SK-N-SH (cell line): ENCODE data around the gene FOXP1. TPM values are rescaled to one million over a fixed set of nuclear protein-coding genes. Genes with fewer than 3 reads are reported as not detected.

ENCODE experiments used
- CTCF ChIA-PET: fragments of 300-600, 350-600 bp; formaldehyde crosslinking; extraction: SDS; loops from one replicate; lab custom pipeline; 2021; lab: Yijun Ruan, JAX
- POLR2A ChIA-PET: fragments of 350-600 bp; sonication (Branson Sonifier 250); formaldehyde crosslinking; extraction: SDS; loops from one replicate; lab custom pipeline; 2020; ENCODE audit warnings: antibody characterized with exemption, inconsistent platforms; lab: Yijun Ruan, JAX
- DNase-seq: peaks from one replicate; pipeline ENCODE4 v3.0.0; 2012
- H2AFZ ChIP-seq: fragments of 200-600 bp; sonication (generic); 2 replicates; pipeline ENCODE4 v1.8.1; 2016; ENCODE audit warnings: antibody characterized with exemption, mild to moderate bottlenecking, low read depth
- H3F3A ChIP-seq: fragments of 200-600 bp; sonication (generic); replicated peaks from 2 replicates; pipeline ENCODE3; 2016; ENCODE audit warnings: antibody characterized with exemption, mild to moderate bottlenecking; ENCODE audit not compliant: insufficient read depth
- H3K27ac ChIP-seq, 2 experiments: fragments of 200-500 bp in 1 of 2; fragments of 200-600 bp in 1 of 2; sonication (Bioruptor generic) in 1 of 2; sonication (generic), shearing (Covaris generic) in 1 of 2; 2 replicates each; pipeline versions ENCODE4 v1.5.1 to v1.6.1; 2014 to 2016; ENCODE audit warnings: low read depth in 2 of 2, inconsistent platforms in 1 of 2, low read length in 1 of 2, mild to moderate bottlenecking in 1 of 2, mixed read lengths in 1 of 2
- H3K27me3 ChIP-seq: fragments of 200-600 bp; sonication (generic), shearing (Covaris generic); 2 replicates; pipeline ENCODE4 v1.6.1; 2016; ENCODE audit warnings: mixed run types; ENCODE audit not compliant: insufficient read depth
- H3K36me3 ChIP-seq, 2 experiments: fragments of 200-500 bp in 1 of 2; fragments of 200-600 bp in 1 of 2; sonication (Bioruptor generic) in 1 of 2; sonication (generic) in 1 of 2; replicated peaks in 1 of 2; 2 replicates each; pipeline versions ENCODE3 to v1.5.1; 2014 to 2016; ENCODE audit warnings: low read length in 1 of 2, mild to moderate bottlenecking in 1 of 2; ENCODE audit not compliant: insufficient read depth in 2 of 2, control insufficient read depth in 1 of 2
- H3K4me1 ChIP-seq, 2 experiments: fragments of 200-500 bp in 1 of 2; fragments of 200-600 bp in 1 of 2; sonication (Bioruptor generic) in 1 of 2; sonication (generic), shearing (Covaris generic) in 1 of 2; 2 replicates each; pipeline versions ENCODE4 v1.5.1 to v1.6.1; 2014 to 2016; ENCODE audit warnings: low read depth in 1 of 2, low read length in 1 of 2, mixed run types in 1 of 2; ENCODE audit not compliant: insufficient read depth in 2 of 2, control insufficient read depth in 1 of 2
- H3K4me2 ChIP-seq: fragments of 200-600 bp; sonication (generic), shearing (Covaris generic); 2 replicates; pipeline ENCODE4 v1.6.1; 2017; ENCODE audit warnings: mixed run types
- H3K4me3 ChIP-seq, 2 experiments: fragments of 200-500 bp in 1 of 2; fragments of 200-600 bp in 1 of 2; sonication (Bioruptor generic) in 1 of 2; sonication (generic), shearing (Covaris generic) in 1 of 2; 2 replicates each; pipeline versions ENCODE4 v1.5.1 to v1.8.1; 2014 to 2016; ENCODE audit warnings: low read depth in 2 of 2, inconsistent platforms in 1 of 2, low read length in 1 of 2, mild to moderate bottlenecking in 1 of 2, mixed read lengths in 1 of 2, moderate library complexity in 1 of 2
- H3K79me2 ChIP-seq: fragments of 200-600 bp; sonication (generic); 2 replicates; pipeline ENCODE4 v1.8.1; 2017; ENCODE audit warnings: mild to moderate bottlenecking; ENCODE audit not compliant: insufficient read depth
- H3K9ac ChIP-seq: fragments of 200-600 bp; sonication (generic); 2 replicates; pipeline ENCODE4 v1.6.1; 2017; ENCODE audit warnings: mixed run types
- H3K9me2 ChIP-seq: fragments of 200-600 bp; sonication (generic); 2 replicates; pipeline ENCODE4 v1.6.1; 2017; ENCODE audit warnings: mixed run types
- H3K9me3 ChIP-seq: fragments of 200-600 bp; sonication (generic); 2 replicates; pipeline ENCODE4 v1.6.1; 2017; ENCODE audit warnings: mixed run types, mild to moderate bottlenecking, moderate library complexity
- H4K20me1 ChIP-seq: fragments of 200-600 bp; sonication (generic); 2 replicates; pipeline ENCODE4 v1.6.1; 2017; ENCODE audit warnings: mild to moderate bottlenecking, mixed run types; ENCODE audit not compliant: insufficient read depth
- ELF1 ChIP-seq: IDR thresholded peaks from 2 replicates; pipeline ENCODE4 v1.4.0; 2012
- FOSL2 ChIP-seq: IDR thresholded peaks from 2 replicates; pipeline ENCODE4 v1.4.0; 2012; ENCODE audit warnings: low read depth, mild to moderate bottlenecking, moderate library complexity, borderline replicate concordance
- FOXM1 ChIP-seq: IDR thresholded peaks from 2 replicates; pipeline ENCODE4 v1.4.0; 2012; ENCODE audit warnings: low read depth, mild to moderate bottlenecking
- GATA2 ChIP-seq: sonication (generic); formaldehyde crosslinking; IDR thresholded peaks from 2 replicates; pipeline ENCODE4 v1.5.0; 2020; ENCODE audit warnings: mild to moderate bottlenecking, missing genetic modification reagents
- MEF2A ChIP-seq: IDR thresholded peaks from 2 replicates; pipeline ENCODE4 v1.4.0; 2012; ENCODE audit warnings: low read depth, borderline replicate concordance
- MXI1 ChIP-seq: IDR thresholded peaks from 2 replicates; pipeline ENCODE4 v1.6.1; 2012; ENCODE audit warnings: mild to moderate bottlenecking, low read depth, low read length, improper control_type of control experiment
- POLR2AphosphoS5 ChIP-seq: IDR thresholded peaks from 2 replicates; pipeline ENCODE4 v1.6.1; 2012; ENCODE audit warnings: low read depth, low read length
- SMC3 ChIP-seq: IDR thresholded peaks from 2 replicates; pipeline ENCODE4 v1.6.1; 2012; ENCODE audit warnings: low read depth, low read length, improper control_type of control experiment
- YY1 ChIP-seq: IDR thresholded peaks from 2 replicates; pipeline ENCODE4 v1.4.0; 2012; ENCODE audit warnings: low read depth, mild to moderate bottlenecking
- WGBS: methylation state at CpG from one replicate; pipeline ENCODE4 v1.1.6; 2017; ENCODE audit warnings: low lambda C conversion rate; 5-methylcytosine and 5-hydroxymethylcytosine counted together
- polyA plus RNA-seq, 3 experiments: library from polyadenylated mRNA; depleted of rRNA; stranded (reverse); fragments of >200 nt; gene quantifications; 2 replicates each; pipeline ENCODE4 v1.2.3, GENCODE V29; 2012
- TF ChIP-seq, protein P1 (sequence below): fragments of 200-600 bp; sonication (generic); IDR thresholded peaks from 2 replicates; pipeline ENCODE4 v1.6.1; 2017; ENCODE audit warnings: antibody characterized with exemption, mild to moderate bottlenecking, moderate library complexity
- TF ChIP-seq, protein P2 (sequence below): fragments of 150-350 bp; IDR thresholded peaks from 2 replicates; pipeline ENCODE4 v1.6.1; 2016; ENCODE audit warnings: mild to moderate bottlenecking, low read depth, low read length
- TF ChIP-seq, protein P3 (sequence below): fragments of 150-350 bp; IDR thresholded peaks from 2 replicates; pipeline ENCODE4 v1.6.1; 2017; ENCODE audit warnings: antibody characterized with exemption, low read length, low read depth, borderline replicate concordance
- TF ChIP-seq, protein P4 (sequence below): IDR thresholded peaks from 2 replicates; pipeline ENCODE4 v1.4.0; 2012; ENCODE audit warnings: low read depth, borderline replicate concordance

Gene FOXP1
- polyA plus RNA-seq, 1 of the 3 experiments (the other 2 are of a cell fraction) = 8.8 TPM

DNA sequence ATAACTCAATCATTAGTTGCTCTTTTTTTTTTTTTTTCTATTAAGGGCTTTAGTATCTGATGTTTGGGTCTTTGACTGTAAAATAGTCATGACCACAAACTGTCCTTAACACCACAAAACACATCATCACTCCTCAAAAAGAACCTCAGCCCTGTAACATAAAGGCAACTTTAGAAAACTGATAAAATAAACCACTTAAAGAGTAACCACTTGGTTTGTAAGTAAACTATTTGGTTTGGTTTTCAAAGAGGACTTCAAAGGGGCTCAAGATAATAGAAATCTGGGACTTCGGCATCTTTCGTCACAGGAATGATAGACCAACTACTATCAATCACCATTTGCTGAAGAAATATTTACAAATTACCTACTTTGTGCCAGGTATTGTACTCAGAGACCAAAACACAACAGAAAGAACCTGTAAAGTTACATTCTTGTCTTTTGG lies 167.8 kb downstream of the FOXP1 start:
- Histone ChIP-seq H3K27me3 (no peaks in the 10 kb centered on the region), H3K4me3 (no peak overlapping the region), H3K9me2 (no peaks in the 10 kb centered on the region), H3K9me3 (no peaks in the 10 kb centered on the region), H3K9ac (no peak overlapping the region), H3K36me3 (no peaks in the 10 kb centered on the region), H3K4me1 (peaks cover 0 to 6% of the 10 kb centered on the region in 2 experiments; a peak in 1 of 4 replicates), H3K27ac (no peak overlapping the region), H2AFZ (no peak overlapping the region), H4K20me1 (no peaks in the 10 kb centered on the region), H3K79me2 (peaks cover 96% of the 10 kb centered on the region), H3F3A (no peaks in the 10 kb centered on the region), H3K4me2 (no peak overlapping the region)
- ChIA-PET CTCF (no interaction called here), POLR2A (no interaction called here)
- WGBS = 95% methylated on average over 2 of the region's 2 CpGs
- DNase-seq = no peak
- TF ChIP-seq FOXM1 (no peak), ELF1 (no peak), GATA2 (CRISPR knock-in tag) (no peak), POLR2AphosphoS5 (no peak), FOSL2 (no peak), SMC3 (no peak), YY1 (no peak), MEF2A (no peak), MXI1 (no peak)
- TF ChIP-seq, protein P1, sequence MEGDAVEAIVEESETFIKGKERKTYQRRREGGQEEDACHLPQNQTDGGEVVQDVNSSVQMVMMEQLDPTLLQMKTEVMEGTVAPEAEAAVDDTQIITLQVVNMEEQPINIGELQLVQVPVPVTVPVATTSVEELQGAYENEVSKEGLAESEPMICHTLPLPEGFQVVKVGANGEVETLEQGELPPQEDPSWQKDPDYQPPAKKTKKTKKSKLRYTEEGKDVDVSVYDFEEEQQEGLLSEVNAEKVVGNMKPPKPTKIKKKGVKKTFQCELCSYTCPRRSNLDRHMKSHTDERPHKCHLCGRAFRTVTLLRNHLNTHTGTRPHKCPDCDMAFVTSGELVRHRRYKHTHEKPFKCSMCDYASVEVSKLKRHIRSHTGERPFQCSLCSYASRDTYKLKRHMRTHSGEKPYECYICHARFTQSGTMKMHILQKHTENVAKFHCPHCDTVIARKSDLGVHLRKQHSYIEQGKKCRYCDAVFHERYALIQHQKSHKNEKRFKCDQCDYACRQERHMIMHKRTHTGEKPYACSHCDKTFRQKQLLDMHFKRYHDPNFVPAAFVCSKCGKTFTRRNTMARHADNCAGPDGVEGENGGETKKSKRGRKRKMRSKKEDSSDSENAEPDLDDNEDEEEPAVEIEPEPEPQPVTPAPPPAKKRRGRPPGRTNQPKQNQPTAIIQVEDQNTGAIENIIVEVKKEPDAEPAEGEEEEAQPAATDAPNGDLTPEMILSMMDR = no peak
- TF ChIP-seq, protein P2, sequence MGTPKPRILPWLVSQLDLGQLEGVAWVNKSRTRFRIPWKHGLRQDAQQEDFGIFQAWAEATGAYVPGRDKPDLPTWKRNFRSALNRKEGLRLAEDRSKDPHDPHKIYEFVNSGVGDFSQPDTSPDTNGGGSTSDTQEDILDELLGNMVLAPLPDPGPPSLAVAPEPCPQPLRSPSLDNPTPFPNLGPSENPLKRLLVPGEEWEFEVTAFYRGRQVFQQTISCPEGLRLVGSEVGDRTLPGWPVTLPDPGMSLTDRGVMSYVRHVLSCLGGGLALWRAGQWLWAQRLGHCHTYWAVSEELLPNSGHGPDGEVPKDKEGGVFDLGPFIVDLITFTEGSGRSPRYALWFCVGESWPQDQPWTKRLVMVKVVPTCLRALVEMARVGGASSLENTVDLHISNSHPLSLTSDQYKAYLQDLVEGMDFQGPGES = no peak
- TF ChIP-seq, protein P3, sequence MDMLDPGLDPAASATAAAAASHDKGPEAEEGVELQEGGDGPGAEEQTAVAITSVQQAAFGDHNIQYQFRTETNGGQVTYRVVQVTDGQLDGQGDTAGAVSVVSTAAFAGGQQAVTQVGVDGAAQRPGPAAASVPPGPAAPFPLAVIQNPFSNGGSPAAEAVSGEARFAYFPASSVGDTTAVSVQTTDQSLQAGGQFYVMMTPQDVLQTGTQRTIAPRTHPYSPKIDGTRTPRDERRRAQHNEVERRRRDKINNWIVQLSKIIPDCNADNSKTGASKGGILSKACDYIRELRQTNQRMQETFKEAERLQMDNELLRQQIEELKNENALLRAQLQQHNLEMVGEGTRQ = no peak

DNA sequence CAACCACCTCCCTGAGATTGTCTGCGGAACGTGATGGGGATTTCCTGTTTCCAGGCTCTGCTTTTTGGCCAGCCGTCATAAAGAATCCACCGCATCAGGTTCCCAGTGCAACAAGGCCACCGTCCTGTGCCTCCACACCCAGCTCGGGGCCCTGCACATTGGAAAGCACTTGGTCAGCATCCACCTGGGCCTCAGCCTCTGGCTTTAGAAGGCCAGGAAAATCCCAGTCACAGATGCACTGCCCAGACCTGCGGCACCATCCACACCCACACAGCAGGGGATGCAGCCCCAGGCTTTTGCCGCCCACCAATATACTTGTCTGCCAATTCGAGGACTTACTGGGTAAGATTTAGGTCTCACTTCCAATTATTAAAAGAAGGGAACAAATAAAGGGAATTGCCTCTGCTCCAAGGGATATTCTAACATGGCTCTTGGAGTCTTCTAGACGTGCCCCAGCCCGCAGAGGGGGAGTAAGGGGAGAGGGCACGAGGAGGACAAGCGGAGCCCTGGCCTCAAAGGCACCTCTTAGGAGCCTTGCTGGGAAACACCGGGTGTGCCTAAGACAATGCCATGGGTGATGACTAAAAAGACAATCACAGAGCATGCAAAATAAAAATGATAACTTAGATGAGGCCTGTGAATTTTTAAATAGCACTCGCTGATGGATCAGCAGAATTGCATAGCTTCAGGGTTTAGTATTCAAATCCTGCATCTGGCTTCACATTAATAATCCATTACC lies 169.2 kb downstream of the FOXP1 start:
- POLR2A ChIA-PET = no interaction called here
- Histone ChIP-seq H3K9me2 (no peaks in the 10 kb centered on the region), H3K79me2 (peaks cover 97% of the 10 kb centered on the region), H2AFZ (no peak overlapping the region), H3K4me3 (no peak overlapping the region), H3K9ac (no peak overlapping the region), H4K20me1 (no peaks in the 10 kb centered on the region), H3K4me2 (no peak overlapping the region), H3K36me3 (no peaks in the 10 kb centered on the region), H3K9me3 (no peaks in the 10 kb centered on the region), H3K27ac (no peak overlapping the region), H3F3A (no peaks in the 10 kb centered on the region), H3K4me1 (peaks cover 0 to 6% of the 10 kb centered on the region in 2 experiments; a peak in 1 of 4 replicates), H3K27me3 (no peaks in the 10 kb centered on the region)
- 90% methylated on average over 15 of the region's 15 CpGs for WGBS
- CTCF ChIA-PET = interaction anchor here (0.6 to 1.5 kb wide), 3 partner anchors 10 to 411 kb away, joined by 4 read pairs; no protein-coding TSS in a partner anchor
- no peak for DNase-seq
- TF ChIP-seq, protein P4, sequence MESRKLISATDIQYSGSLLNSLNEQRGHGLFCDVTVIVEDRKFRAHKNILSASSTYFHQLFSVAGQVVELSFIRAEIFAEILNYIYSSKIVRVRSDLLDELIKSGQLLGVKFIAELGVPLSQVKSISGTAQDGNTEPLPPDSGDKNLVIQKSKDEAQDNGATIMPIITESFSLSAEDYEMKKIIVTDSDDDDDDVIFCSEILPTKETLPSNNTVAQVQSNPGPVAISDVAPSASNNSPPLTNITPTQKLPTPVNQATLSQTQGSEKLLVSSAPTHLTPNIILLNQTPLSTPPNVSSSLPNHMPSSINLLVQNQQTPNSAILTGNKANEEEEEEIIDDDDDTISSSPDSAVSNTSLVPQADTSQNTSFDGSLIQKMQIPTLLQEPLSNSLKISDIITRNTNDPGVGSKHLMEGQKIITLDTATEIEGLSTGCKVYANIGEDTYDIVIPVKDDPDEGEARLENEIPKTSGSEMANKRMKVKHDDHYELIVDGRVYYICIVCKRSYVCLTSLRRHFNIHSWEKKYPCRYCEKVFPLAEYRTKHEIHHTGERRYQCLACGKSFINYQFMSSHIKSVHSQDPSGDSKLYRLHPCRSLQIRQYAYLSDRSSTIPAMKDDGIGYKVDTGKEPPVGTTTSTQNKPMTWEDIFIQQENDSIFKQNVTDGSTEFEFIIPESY = no peak
